ENCODE results near the gene TAF3. TPM values are rescaled to one million over a fixed set of nuclear protein-coding genes. Genes with fewer than 3 reads are reported as not detected.

The TAF3 gene
- polyA plus RNA-seq, 1 of the 3 experiments (the other 2 are of a cell fraction): 2.4 TPM

DNA sequence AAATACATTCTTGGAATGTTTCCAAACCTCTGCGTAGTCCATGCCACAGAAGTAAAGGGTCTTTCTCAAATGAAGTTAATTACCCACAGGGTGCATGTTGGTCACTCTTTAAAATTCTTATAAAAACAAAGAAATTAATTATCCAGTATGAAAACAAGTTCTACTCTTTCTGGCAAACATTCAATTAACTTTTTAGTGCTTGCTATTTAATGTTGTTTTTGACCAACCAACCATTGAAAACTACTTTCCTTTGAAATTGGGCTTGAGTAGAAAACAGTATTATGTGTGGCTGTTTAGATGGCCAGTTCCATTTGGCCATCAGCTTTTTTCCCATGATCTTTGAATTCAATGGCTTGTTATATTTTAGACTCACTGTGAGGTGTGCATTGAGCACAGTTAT is 83.0 kb downstream of the TAF3 start:
- 98% methylated on average over 1 of the region's 1 CpG for WGBS (ENCODE audit: low lambda C conversion rate)
- POLR2A ChIA-PET: no interaction called here

DNA sequence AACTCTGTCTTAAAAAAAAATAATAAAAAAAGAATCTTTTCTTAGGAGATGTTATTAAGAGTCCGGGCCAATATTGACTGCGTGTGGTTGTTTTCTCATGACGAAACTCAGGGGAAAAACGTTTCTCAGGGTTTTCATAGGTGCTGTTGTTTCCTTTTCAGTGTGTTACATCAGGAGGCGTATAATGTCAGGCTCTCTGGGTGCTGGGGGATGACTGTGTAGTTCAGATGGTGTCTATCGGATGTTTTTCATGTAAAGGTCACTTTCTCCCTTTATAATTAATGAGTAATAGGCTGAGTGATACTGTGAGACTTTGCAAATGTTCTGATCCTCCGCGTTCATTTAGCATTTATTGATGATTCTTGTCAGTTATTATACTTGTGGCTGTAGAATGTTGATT is 84.1 kb downstream of the TAF3 start:
- ChIA-PET POLR2A (no interaction called here), CTCF (interaction anchor here (1.5 kb wide), 1 partner anchor 52 kb away, joined by 4 read pairs; no protein-coding TSS in a partner anchor)
- Histone ChIP-seq H3K27me3 (ENCODE audit: insufficient read depth) (no peaks in the 10 kb centered on the region), H3K9me2 (no peaks in the 10 kb centered on the region), H3K4me1 (ENCODE audit: control insufficient read depth in 1 of 2, insufficient read depth in 2 of 2, low read depth in 1 of 2, low read length in 1 of 2) (peaks cover 0 to 4% of the 10 kb centered on the region in 2 experiments; a peak in 1 of 4 replicates), H4K20me1 (ENCODE audit: insufficient read depth) (no peaks in the 10 kb centered on the region), H3K4me2 (no peak overlapping the region), H3K9me3 (no peaks in the 10 kb centered on the region), H3K27ac (ENCODE audit: low read depth in 2 of 2, low read length in 1 of 2) (no peak overlapping the region), H2AFZ (ENCODE audit: low read depth) (no peak overlapping the region), H3K79me2 (ENCODE audit: insufficient read depth) (peaks cover 5% of the 10 kb centered on the region; the same call in 1 of the 2 replicates), H3F3A (replicated peaks; ENCODE audit: insufficient read depth) (no peaks in the 10 kb centered on the region), H3K36me3 (replicated peaks in 1 of 2; ENCODE audit: control insufficient read depth in 1 of 2, insufficient read depth in 2 of 2, low read length in 1 of 2) (no peaks in the 10 kb centered on the region), H3K9ac (no peak overlapping the region), H3K4me3 (ENCODE audit: low read depth in 2 of 2, low read length in 1 of 2) (no peak overlapping the region)
- TF ChIP-seq ELF1 (IDR thresholded peaks at IDR 0.05) (no peak), EZH2phosphoT487 (IDR thresholded peaks at IDR 0.05; ENCODE audit: borderline replicate concordance, low read depth) (no peak), TCF12 (IDR thresholded peaks at IDR 0.05) (no peak), SMC3 (IDR thresholded peaks at IDR 0.05; ENCODE audit: low read depth, low read length) (no peak), MEF2A (IDR thresholded peaks at IDR 0.05; ENCODE audit: borderline replicate concordance, low read depth) (no peak), SIN3A (IDR thresholded peaks at IDR 0.05; ENCODE audit: borderline replicate concordance, low read depth, low read length) (no peak), GABPA (IDR thresholded peaks at IDR 0.05; ENCODE audit: low read depth) (no peak), CHD2 (IDR thresholded peaks at IDR 0.05; ENCODE audit: low read length, partially characterized antibody) (no peak), RXRA (IDR thresholded peaks at IDR 0.05; ENCODE audit: borderline replicate concordance, low read depth) (no peak), TAF1 (IDR thresholded peaks at IDR 0.05; ENCODE audit: borderline replicate concordance, low read depth, low read length) (no peak), NFIC (IDR thresholded peaks at IDR 0.05; ENCODE audit: borderline replicate concordance) (no peak), YY1 (IDR thresholded peaks at IDR 0.05; ENCODE audit: low read depth) (no peak), MXI1 (IDR thresholded peaks at IDR 0.05; ENCODE audit: low read depth, low read length) (no peak), FOSL2 (IDR thresholded peaks at IDR 0.05; ENCODE audit: borderline replicate concordance, low read depth) (no peak), EP300 (IDR thresholded peaks at IDR 0.05; ENCODE audit: borderline replicate concordance in 1 of 2, low read depth in 1 of 2, low read length in 1 of 2) (no peak)
- TF ChIP-seq, protein P1, sequence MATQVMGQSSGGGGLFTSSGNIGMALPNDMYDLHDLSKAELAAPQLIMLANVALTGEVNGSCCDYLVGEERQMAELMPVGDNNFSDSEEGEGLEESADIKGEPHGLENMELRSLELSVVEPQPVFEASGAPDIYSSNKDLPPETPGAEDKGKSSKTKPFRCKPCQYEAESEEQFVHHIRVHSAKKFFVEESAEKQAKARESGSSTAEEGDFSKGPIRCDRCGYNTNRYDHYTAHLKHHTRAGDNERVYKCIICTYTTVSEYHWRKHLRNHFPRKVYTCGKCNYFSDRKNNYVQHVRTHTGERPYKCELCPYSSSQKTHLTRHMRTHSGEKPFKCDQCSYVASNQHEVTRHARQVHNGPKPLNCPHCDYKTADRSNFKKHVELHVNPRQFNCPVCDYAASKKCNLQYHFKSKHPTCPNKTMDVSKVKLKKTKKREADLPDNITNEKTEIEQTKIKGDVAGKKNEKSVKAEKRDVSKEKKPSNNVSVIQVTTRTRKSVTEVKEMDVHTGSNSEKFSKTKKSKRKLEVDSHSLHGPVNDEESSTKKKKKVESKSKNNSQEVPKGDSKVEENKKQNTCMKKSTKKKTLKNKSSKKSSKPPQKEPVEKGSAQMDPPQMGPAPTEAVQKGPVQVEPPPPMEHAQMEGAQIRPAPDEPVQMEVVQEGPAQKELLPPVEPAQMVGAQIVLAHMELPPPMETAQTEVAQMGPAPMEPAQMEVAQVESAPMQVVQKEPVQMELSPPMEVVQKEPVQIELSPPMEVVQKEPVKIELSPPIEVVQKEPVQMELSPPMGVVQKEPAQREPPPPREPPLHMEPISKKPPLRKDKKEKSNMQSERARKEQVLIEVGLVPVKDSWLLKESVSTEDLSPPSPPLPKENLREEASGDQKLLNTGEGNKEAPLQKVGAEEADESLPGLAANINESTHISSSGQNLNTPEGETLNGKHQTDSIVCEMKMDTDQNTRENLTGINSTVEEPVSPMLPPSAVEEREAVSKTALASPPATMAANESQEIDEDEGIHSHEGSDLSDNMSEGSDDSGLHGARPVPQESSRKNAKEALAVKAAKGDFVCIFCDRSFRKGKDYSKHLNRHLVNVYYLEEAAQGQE (IDR thresholded peaks at IDR 0.05; ENCODE audit: low read depth, low read length): no peak
- TF ChIP-seq, protein P2, sequence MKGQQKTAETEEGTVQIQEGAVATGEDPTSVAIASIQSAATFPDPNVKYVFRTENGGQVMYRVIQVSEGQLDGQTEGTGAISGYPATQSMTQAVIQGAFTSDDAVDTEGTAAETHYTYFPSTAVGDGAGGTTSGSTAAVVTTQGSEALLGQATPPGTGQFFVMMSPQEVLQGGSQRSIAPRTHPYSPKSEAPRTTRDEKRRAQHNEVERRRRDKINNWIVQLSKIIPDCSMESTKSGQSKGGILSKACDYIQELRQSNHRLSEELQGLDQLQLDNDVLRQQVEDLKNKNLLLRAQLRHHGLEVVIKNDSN (IDR thresholded peaks at IDR 0.05; ENCODE audit: borderline replicate concordance, low read depth): no peak
- TF ChIP-seq, protein P3, sequence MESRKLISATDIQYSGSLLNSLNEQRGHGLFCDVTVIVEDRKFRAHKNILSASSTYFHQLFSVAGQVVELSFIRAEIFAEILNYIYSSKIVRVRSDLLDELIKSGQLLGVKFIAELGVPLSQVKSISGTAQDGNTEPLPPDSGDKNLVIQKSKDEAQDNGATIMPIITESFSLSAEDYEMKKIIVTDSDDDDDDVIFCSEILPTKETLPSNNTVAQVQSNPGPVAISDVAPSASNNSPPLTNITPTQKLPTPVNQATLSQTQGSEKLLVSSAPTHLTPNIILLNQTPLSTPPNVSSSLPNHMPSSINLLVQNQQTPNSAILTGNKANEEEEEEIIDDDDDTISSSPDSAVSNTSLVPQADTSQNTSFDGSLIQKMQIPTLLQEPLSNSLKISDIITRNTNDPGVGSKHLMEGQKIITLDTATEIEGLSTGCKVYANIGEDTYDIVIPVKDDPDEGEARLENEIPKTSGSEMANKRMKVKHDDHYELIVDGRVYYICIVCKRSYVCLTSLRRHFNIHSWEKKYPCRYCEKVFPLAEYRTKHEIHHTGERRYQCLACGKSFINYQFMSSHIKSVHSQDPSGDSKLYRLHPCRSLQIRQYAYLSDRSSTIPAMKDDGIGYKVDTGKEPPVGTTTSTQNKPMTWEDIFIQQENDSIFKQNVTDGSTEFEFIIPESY (IDR thresholded peaks at IDR 0.05; ENCODE audit: borderline replicate concordance, low read depth): no peak
- DNase-seq: no peak
- WGBS (ENCODE audit: low lambda C conversion rate): 93% methylated on average over 8 of the region's 8 CpGs

More for the DNA sequence above, 83.0 kb downstream of the TAF3 start:
- H3K4me3 ChIP-seq (ENCODE audit: low read depth in 2 of 2, low read length in 1 of 2): no peak overlapping the region
- TF ChIP-seq NFIC (IDR thresholded peaks at IDR 0.05; ENCODE audit: borderline replicate concordance): no peak
- TF ChIP-seq TCF12 (IDR thresholded peaks at IDR 0.05): no peak
- TF ChIP-seq NRF1 (IDR thresholded peaks at IDR 0.05; ENCODE audit: low read depth, low read length): no peak
- TF ChIP-seq FOSL2 (IDR thresholded peaks at IDR 0.05; ENCODE audit: borderline replicate concordance, low read depth): no peak
- TF ChIP-seq RAD21 (IDR thresholded peaks at IDR 0.05; ENCODE audit: low read length): no peak
- TF ChIP-seq JUND (IDR thresholded peaks at IDR 0.05): no peak
- no peak for TF ChIP-seq ELF1 (IDR thresholded peaks at IDR 0.05)
- no peak for TF ChIP-seq SMC3 (IDR thresholded peaks at IDR 0.05; ENCODE audit: low read depth, low read length)
- TF ChIP-seq GATA2 (CRISPR knock-in tag; IDR thresholded peaks at IDR 0.05): no peak
- no peaks in the 10 kb centered on the region for H4K20me1 ChIP-seq (ENCODE audit: insufficient read depth)
- H3K4me2 ChIP-seq: no peak overlapping the region
- no peaks in the 10 kb centered on the region for H3K9me2 ChIP-seq
- H3K36me3 ChIP-seq (replicated peaks in 1 of 2; ENCODE audit: control insufficient read depth in 1 of 2, insufficient read depth in 2 of 2, low read length in 1 of 2): no peaks in the 10 kb centered on the region
- no peaks in the 10 kb centered on the region for H3F3A ChIP-seq (replicated peaks; ENCODE audit: insufficient read depth)
- CTCF ChIA-PET: no interaction called here
- no peak overlapping the region for H3K9ac ChIP-seq
- no peaks in the 10 kb centered on the region; a peak in 1 of 4 replicates for H3K4me1 ChIP-seq (ENCODE audit: control insufficient read depth in 1 of 2, insufficient read depth in 2 of 2, low read depth in 1 of 2, low read length in 1 of 2)
- H3K79me2 ChIP-seq (ENCODE audit: insufficient read depth): peaks cover 5% of the 10 kb centered on the region; the same call in 1 of the 2 replicates
- H3K27ac ChIP-seq (ENCODE audit: low read depth in 2 of 2, low read length in 1 of 2): no peak overlapping the region
- no peak for DNase-seq
- H3K27me3 ChIP-seq (ENCODE audit: insufficient read depth): no peaks in the 10 kb centered on the region
- H3K9me3 ChIP-seq: no peaks in the 10 kb centered on the region
- no peak overlapping the region for H2AFZ ChIP-seq (ENCODE audit: low read depth)
